ENCODE measurements around the gene DLG5.

DLG5 gene

GRCh38 chr10:77926566-77927401, at the start of gene DLG5:
DLG5 (minus strand) TSS chr10:77926755; CDS start chr10:77926520, 235 bp downstream.
- DNase-seq, result peak; percentile 50 to 53

- no peak for DNase-seq
Measured at GRCh38 chr10:77975086-77975666, 48.6 kb upstream of the DLG5 start.

- DNase-seq, result no peak
Measured at GRCh38 chr10:77974396-77975074, 48.0 kb upstream of the DLG5 start.

GRCh38 chr10:77973276-77973675, 46.7 kb upstream of the DLG5 start:
- DNase-seq, result no peak

GRCh38 chr10:77972148-77972547, 45.6 kb upstream of the DLG5 start:
- DNase-seq, result no peak

- DNase-seq, result no peak
Measured at GRCh38 chr10:77971804-77972144, 45.2 kb upstream of the DLG5 start.

GRCh38 chr10:77970869-77971803, 44.6 kb upstream of the DLG5 start:
- peak in 1 of 2 donors; percentile 7 for DNase-seq

GRCh38 chr10:77969114-77969513, 42.6 kb upstream of the DLG5 start:
- no peak for DNase-seq

GRCh38 chr10:77967611-77968022, 41.1 kb upstream of the DLG5 start:
- DNase-seq, result no peak

- no peak for DNase-seq
Measured at GRCh38 chr10:77965294-77965693, 38.7 kb upstream of the DLG5 start.

- no peak for DNase-seq
Measured at GRCh38 chr10:77964811-77965210, 38.3 kb upstream of the DLG5 start.

GRCh38 chr10:77963901-77964300, 37.3 kb upstream of the DLG5 start:
- DNase-seq, result no peak

GRCh38 chr10:77962350-77963146, 36.0 kb upstream of the DLG5 start:
- no peak for DNase-seq

- DNase-seq, result no peak
Measured at GRCh38 chr10:77961668-77962067, 35.1 kb upstream of the DLG5 start.

GRCh38 chr10:77960829-77961329, 34.3 kb upstream of the DLG5 start:
- DNase-seq, result no peak

- DNase-seq, result no peak
Measured at GRCh38 chr10:77959887-77960455, 33.4 kb upstream of the DLG5 start.

- DNase-seq, result no peak
Measured at GRCh38 chr10:77959384-77959783, 32.8 kb upstream of the DLG5 start.

GRCh38 chr10:77955136-77955535, 28.6 kb upstream of the DLG5 start:
- DNase-seq, result no peak

GRCh38 chr10:77949167-77949566, 22.6 kb upstream of the DLG5 start:
- DNase-seq, result no peak

- no peak for DNase-seq
Measured at GRCh38 chr10:77946084-77946483, 19.5 kb upstream of the DLG5 start.

- no peak for DNase-seq
Measured at GRCh38 chr10:77944519-77944918, 18.0 kb upstream of the DLG5 start.
